ENCODE data around the gene TTC28. TPM values are rescaled to one million over a fixed set of nuclear protein-coding genes. Genes with fewer than 3 reads are reported as not detected.

TTC28 gene
- total RNA-seq, 1 donor from 2014 or later, result 16.4 TPM

DNA sequence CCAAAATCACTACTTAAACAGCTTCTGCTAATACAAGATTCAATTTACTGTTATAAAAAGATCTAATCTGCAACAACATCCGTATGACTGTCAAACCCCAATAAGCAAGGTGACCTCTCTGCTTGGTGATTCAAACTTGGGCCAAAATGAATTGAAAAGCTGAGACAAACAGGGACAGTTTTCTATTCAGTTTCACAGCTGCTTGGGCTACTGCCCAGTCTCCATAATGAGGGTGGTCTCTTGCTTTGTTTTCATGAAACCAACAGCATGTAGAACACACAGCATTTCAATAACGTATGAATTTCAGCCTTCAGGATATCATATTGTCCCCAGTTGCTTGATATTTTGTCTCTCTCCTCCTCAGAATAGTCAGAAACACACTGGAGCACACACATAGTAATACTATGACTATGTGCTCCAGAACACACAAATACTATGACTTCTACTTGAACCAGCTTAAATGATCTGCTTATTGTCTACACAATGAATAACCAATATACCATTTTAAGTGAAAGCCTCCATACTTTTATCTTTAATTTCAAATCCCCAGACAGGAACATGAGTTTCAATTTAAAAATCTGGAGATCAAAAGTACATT is 285.0 kb downstream of the TTC28 start:
- no peak overlapping the region for H3K4me3 ChIP-seq
- TF ChIP-seq, protein P1, sequence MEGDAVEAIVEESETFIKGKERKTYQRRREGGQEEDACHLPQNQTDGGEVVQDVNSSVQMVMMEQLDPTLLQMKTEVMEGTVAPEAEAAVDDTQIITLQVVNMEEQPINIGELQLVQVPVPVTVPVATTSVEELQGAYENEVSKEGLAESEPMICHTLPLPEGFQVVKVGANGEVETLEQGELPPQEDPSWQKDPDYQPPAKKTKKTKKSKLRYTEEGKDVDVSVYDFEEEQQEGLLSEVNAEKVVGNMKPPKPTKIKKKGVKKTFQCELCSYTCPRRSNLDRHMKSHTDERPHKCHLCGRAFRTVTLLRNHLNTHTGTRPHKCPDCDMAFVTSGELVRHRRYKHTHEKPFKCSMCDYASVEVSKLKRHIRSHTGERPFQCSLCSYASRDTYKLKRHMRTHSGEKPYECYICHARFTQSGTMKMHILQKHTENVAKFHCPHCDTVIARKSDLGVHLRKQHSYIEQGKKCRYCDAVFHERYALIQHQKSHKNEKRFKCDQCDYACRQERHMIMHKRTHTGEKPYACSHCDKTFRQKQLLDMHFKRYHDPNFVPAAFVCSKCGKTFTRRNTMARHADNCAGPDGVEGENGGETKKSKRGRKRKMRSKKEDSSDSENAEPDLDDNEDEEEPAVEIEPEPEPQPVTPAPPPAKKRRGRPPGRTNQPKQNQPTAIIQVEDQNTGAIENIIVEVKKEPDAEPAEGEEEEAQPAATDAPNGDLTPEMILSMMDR (IDR thresholded peaks at IDR 0.05; ENCODE audit: borderline replicate concordance), result no peak
- H3K27ac ChIP-seq (replicated peaks), result no peak overlapping the region
- no peaks in the 10 kb centered on the region for H3K9me3 ChIP-seq (replicated peaks)
- DNase-seq, result no peak
- H3K36me3 ChIP-seq, result no peaks in the 10 kb centered on the region
- H3K27me3 ChIP-seq (ENCODE audit: low read depth), result no peaks in the 10 kb centered on the region
- intact Hi-C loops (cut with micrococcal nuclease), result no loop called here
- peaks cover 30% of the 10 kb centered on the region for H3K4me1 ChIP-seq

GRCh38 chr22:28381429-28382167 is 298.0 kb downstream of the TTC28 start:
- H3K27me3 ChIP-seq (ENCODE audit: low read depth), result no peaks in the 10 kb centered on the region
- H3K4me1 ChIP-seq, result peaks cover 23% of the 10 kb centered on the region
- no peak overlapping the region for H3K4me3 ChIP-seq
- TF ChIP-seq, protein P1 (IDR thresholded peaks at IDR 0.05; ENCODE audit: borderline replicate concordance), result no peak
- H3K27ac ChIP-seq (replicated peaks), result no peak overlapping the region
- intact Hi-C loops (cut with micrococcal nuclease), result no loop called here
- no peak for DNase-seq
- no peaks in the 10 kb centered on the region for H3K36me3 ChIP-seq
- peaks cover 5% of the 10 kb centered on the region for H3K9me3 ChIP-seq (replicated peaks)

- peaks cover 37% of the 10 kb centered on the region for H3K4me1 ChIP-seq
- H3K4me3 ChIP-seq, result no peak overlapping the region
- TF ChIP-seq, protein P1 (IDR thresholded peaks at IDR 0.05; ENCODE audit: borderline replicate concordance), result no peak
- DNase-seq, result no peak
- peaks cover 5% of the 10 kb centered on the region for H3K9me3 ChIP-seq (replicated peaks)
- H3K36me3 ChIP-seq, result no peaks in the 10 kb centered on the region
- H3K27ac ChIP-seq (replicated peaks), result no peak overlapping the region
- no peaks in the 10 kb centered on the region for H3K27me3 ChIP-seq (ENCODE audit: low read depth)
- intact Hi-C loops (cut with micrococcal nuclease), result no loop called here
Observed at GRCh38 chr22:28379951-28380350, 299.7 kb downstream of the TTC28 start.

DNA sequence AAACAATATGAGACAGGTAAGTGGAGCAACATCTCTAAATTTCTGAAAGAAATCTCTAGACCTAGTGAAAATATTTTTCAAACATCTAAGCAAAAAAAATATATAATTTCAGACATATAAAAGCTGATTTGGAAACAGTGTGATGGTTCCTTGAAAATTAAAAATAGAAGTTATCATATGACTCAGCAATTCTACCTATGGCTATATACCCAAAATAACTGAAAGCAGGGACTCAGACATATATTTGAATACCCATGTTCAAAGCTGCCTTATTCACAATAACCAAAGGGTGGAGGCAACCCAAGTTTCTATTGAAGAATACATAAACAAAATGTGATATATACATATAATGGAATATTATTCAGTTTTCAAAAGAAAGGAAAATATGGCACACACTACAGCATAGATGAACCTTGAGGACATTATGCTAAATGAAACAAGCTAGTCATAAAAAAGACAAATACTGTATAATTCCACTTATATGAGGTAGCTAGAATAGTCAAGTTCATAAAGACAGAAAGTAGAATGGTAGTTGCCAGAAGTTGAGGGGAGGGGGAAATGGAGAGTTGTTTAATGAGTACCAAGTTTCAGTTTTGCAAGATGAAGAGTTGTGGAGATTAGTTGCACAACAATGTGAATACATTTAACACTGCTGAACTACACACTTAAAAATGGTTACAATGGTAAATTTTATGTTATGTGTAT is 300.4 kb downstream of the TTC28 start:
- Histone ChIP-seq H3K4me3 (no peak overlapping the region), H3K36me3 (no peaks in the 10 kb centered on the region), H3K27ac (replicated peaks) (no peak overlapping the region), H3K4me1 (peaks cover 41% of the 10 kb centered on the region), H3K27me3 (ENCODE audit: low read depth) (no peaks in the 10 kb centered on the region), H3K9me3 (replicated peaks) (peaks cover 5% of the 10 kb centered on the region)
- TF ChIP-seq, protein P1 (IDR thresholded peaks at IDR 0.05; ENCODE audit: borderline replicate concordance), result no peak
- intact Hi-C loops (cut with micrococcal nuclease), result no loop called here
- DNase-seq, result no peak

- peaks cover 5% of the 10 kb centered on the region for H3K9me3 ChIP-seq (replicated peaks)
- TF ChIP-seq, protein P1 (IDR thresholded peaks at IDR 0.05; ENCODE audit: borderline replicate concordance), result no peak
- H3K36me3 ChIP-seq, result no peaks in the 10 kb centered on the region
- no peak for DNase-seq
- intact Hi-C loops (cut with micrococcal nuclease), result no loop called here
- H3K4me3 ChIP-seq, result no peak overlapping the region
- no peak overlapping the region for H3K27ac ChIP-seq (replicated peaks)
- no peaks in the 10 kb centered on the region for H3K27me3 ChIP-seq (ENCODE audit: low read depth)
- peaks cover 46% of the 10 kb centered on the region for H3K4me1 ChIP-seq
Observed at GRCh38 chr22:28375761-28376534, 303.7 kb downstream of the TTC28 start.

Data from left ventricle myocardium inferior (tissue), 1 donor.